Measurements from ENCODE around the gene SRMS.

The SRMS gene

GRCh38 chr20:63492982-63493381, 54.6 kb downstream of the SRMS start:
- no peak overlapping the region for H3K27ac Mint-ChIP-seq
- DNase-seq (ENCODE audit: low spot score in 2 of 2) (no peak), ATAC-seq (no peak)
- H3K4me1 Mint-ChIP-seq = no peaks in the 10 kb centered on the region
- no peaks in the 10 kb centered on the region for H3K9me3 Mint-ChIP-seq
- peaks cover 21% of the 10 kb centered on the region for H3K36me3 Mint-ChIP-seq
- no peak overlapping the region for H3K4me3 Mint-ChIP-seq

- no peak for ATAC-seq
- peaks cover 21% of the 10 kb centered on the region for H3K36me3 Mint-ChIP-seq
- no peaks in the 10 kb centered on the region for H3K9me3 Mint-ChIP-seq
- H3K4me3 Mint-ChIP-seq = no peak overlapping the region
- H3K4me1 Mint-ChIP-seq = no peaks in the 10 kb centered on the region
- no peak for DNase-seq (ENCODE audit: low spot score in 2 of 2)
- no peak overlapping the region for H3K27ac Mint-ChIP-seq
Observed at GRCh38 chr20:63492518-63492917, 55.0 kb downstream of the SRMS start.

GRCh38 chr20:63491635-63492230, 55.8 kb downstream of the SRMS start:
- Mint-ChIP-seq H3K36me3 (peaks cover 21% of the 10 kb centered on the region), H3K27ac (no peak overlapping the region), H3K4me1 (no peaks in the 10 kb centered on the region), H3K9me3 (no peaks in the 10 kb centered on the region), H3K4me3 (no peak overlapping the region)
- DNase-seq (ENCODE audit: low spot score in 2 of 2) (no peak), ATAC-seq (no peak)

GRCh38 chr20:63491078-63491477, 56.5 kb downstream of the SRMS start:
- Mint-ChIP-seq H3K9me3 (no peaks in the 10 kb centered on the region), H3K27ac (no peak overlapping the region), H3K36me3 (peaks cover 21% of the 10 kb centered on the region), H3K4me3 (no peak overlapping the region), H3K4me1 (peaks cover 4% of the 10 kb centered on the region)
- DNase-seq (ENCODE audit: low spot score in 2 of 2) (no peak), ATAC-seq (no peak)

Data from stimulated activated effector memory CD8-positive, alpha-beta T cell treated with anti-CD3 and anti-CD28 coated beads, Interleukin-12 subunit alpha, Interleukin-12 subunit beta, amount 100 ng/mL, for 72 hours (primary cell).